IMR-90 (cell line): ENCODE data around the gene BRD8.

Experiments used
- CTCF ChIP-seq: conservative IDR thresholded peaks from 2 replicates; pipeline ENCODE4 v1.5.1; 2012; ENCODE audit warnings: mild to moderate bottlenecking, low read depth, low read length, improper control_type of control experiment
- RAD21 ChIP-seq: IDR thresholded peaks from 2 replicates; pipeline ENCODE4 v1.6.1; 2012; ENCODE audit warnings: low read length, improper control_type of control experiment

GRCh38 chr5:138179277-138179857 is 937 bp upstream of the BRD8 start:
- no peak for TF ChIP-seq CTCF
- no peak for TF ChIP-seq RAD21
